Measurements from ENCODE around the gene ADCY10. TPM values are rescaled to one million over a fixed set of nuclear protein-coding genes. Genes with fewer than 3 reads are reported as not detected.

The ADCY10 gene
- total and polyA plus RNA-seq, 9 of the 15 experiments (the other 6 are each of a cell fraction or from before 2014, with no cell fraction given): 0.08 to 0.86 (median 0.22) TPM

DNA sequence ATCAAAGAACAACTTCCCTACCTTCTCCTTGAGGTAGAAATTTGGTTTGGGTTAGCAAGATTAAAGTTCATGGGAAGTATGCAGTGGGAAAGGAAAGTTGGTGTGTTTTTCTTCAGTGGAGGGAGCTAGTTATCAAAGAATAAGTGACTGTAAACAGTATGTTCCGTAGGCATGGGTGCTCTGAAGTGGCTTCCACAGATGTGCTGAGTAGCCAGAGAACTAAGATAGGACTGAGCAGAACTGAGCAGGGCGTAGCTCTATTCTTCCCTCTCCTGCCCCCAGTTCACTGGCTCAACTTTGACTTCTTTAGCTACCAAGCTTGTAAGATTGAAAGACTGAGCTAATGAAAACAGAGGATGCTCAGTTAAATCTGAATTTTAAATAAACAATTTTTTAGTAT, 3.4 kb downstream of the ADCY10 start:
- Histone ChIP-seq H3K4me2 (ENCODE audit: insufficient read depth, low read length) (no peak overlapping the region), H3K27me3 (ENCODE audit: control insufficient read depth in 2 of 2, insufficient read depth in 2 of 2, low read length in 2 of 2) (no peaks in the 10 kb centered on the region), H3K36me3 (ENCODE audit: control insufficient read depth, insufficient read depth, low read length) (peaks cover 6% of the 10 kb centered on the region; the same call in 1 of the 3 replicates), H3K79me2 (ENCODE audit: control insufficient read depth, insufficient read depth, low read length) (peaks cover 6% of the 10 kb centered on the region; the same call in 1 of the 3 replicates), H3K9ac (ENCODE audit: insufficient read depth in 1 of 2, low read depth in 2 of 2, low read length in 2 of 2) (no peak overlapping the region), H3K4me3 (no peak overlapping the region), H3K4me1 (replicated peaks in 1 of 2; ENCODE audit: control insufficient read depth in 2 of 2, insufficient read depth in 2 of 2, low read length in 2 of 2) (peaks cover 4 to 11% of the 10 kb centered on the region in 2 experiments; a peak in 3 of 5 replicates), H4K20me1 (replicated peaks; ENCODE audit: control insufficient read depth, insufficient read depth, low read length) (no peaks in the 10 kb centered on the region), H2AFZ (ENCODE audit: low read depth, low read length) (no peak overlapping the region), H3K9me3 (replicated peaks; ENCODE audit: control insufficient read depth, insufficient read depth, low read depth, low read length) (peaks cover 19% of the 10 kb centered on the region), H3K27ac (ENCODE audit: extremely low read depth, low read depth, low read length) (no peak overlapping the region), H3K9me1 (ENCODE audit: control insufficient read depth, insufficient read depth, low read length) (no peaks in the 10 kb centered on the region)
- intact Hi-C loops (cut with micrococcal nuclease): no loop called here
- ChIA-PET CTCF (ENCODE audit: low intra/inter-chr PET ratio) (no interaction called here), POLR2A (interaction anchor here (1.0 to 1.6 kb wide), 5 partner anchors 11 to 195 kb away, joined by 3 to 5 read pairs (median 4); no protein-coding TSS in a partner anchor)
- BruUV-seq (replicated peaks): no TSS peak
- ATAC-seq (no peak), FAIRE-seq (no peak), DNase-seq (ENCODE audit: extremely low read depth in 1 of 4, low spot score in 3 of 4) (no peak)
- TF ChIP-seq TEAD1 (CRISPR knock-in tag; IDR thresholded peaks at IDR 0.05): no peak
- no peak for TF ChIP-seq TAF15 (IDR thresholded peaks at IDR 0.05; ENCODE audit: low read depth, low read length)
- TF ChIP-seq FOXJ3 (CRISPR knock-in tag; IDR thresholded peaks at IDR 0.05): no peak
- no peak for TF ChIP-seq ZNF507 (tag; conservative IDR thresholded peaks at IDR 0.05)
- no peak for TF ChIP-seq CHCHD3 (CRISPR knock-in tag; IDR thresholded peaks at IDR 0.05)
- no peak for TF ChIP-seq DACH1 (IDR thresholded peaks at IDR 0.05; ENCODE audit: partially characterized antibody)
- WGBS (ENCODE audit: insufficient coverage, low coverage, missing lambda C conversion rate): 87% methylated on average over 2 of the region's 2 CpGs
- in situ Hi-C loops (cut with MboI): no loop called here

DNA sequence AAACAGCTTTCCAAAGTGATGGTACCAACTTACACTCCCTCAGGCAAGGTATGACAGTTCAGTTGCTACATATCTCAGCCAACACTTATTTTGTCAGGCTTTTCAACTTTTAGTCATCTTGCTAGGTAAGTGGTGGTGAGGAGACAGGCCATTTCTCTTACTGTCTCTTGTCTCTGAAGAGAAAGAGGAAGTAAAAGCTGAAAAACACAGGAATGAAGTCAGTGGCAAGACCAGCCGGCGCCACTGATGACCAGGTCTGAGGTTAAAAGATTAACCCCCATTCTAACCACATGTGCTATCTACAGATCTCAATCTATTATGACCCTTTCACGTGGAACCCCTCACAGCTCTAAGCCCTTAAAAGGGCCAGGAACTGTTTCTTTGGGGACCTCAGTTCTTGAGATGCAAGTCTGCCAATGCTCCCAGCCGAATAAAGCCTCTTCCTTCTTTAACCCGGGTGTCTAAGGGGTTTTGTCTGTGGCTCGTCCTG, 4.2 kb downstream of the ADCY10 start:
- DNase-seq (ENCODE audit: extremely low read depth in 1 of 4, low spot score in 3 of 4) (peak in 1 of 4 experiments; percentile 47), ATAC-seq (no peak), FAIRE-seq (no peak)
- no peaks in the 10 kb centered on the region for H4K20me1 ChIP-seq (replicated peaks; ENCODE audit: control insufficient read depth, insufficient read depth, low read length)
- H3K4me3 ChIP-seq: no peak overlapping the region
- peaks cover 19% of the 10 kb centered on the region for H3K9me3 ChIP-seq (replicated peaks; ENCODE audit: control insufficient read depth, insufficient read depth, low read depth, low read length)
- in situ Hi-C loops (cut with MboI): no loop called here
- H3K4me1 ChIP-seq (replicated peaks in 1 of 2; ENCODE audit: control insufficient read depth in 2 of 2, insufficient read depth in 2 of 2, low read length in 2 of 2): peaks cover 6 to 19% of the 10 kb centered on the region in 2 experiments; a peak in 4 of 5 replicates
- H3K9me1 ChIP-seq (ENCODE audit: control insufficient read depth, insufficient read depth, low read length): no peaks in the 10 kb centered on the region
- H2AFZ ChIP-seq (ENCODE audit: low read depth, low read length): no peak overlapping the region
- 33% methylated on average over 6 of the region's 6 CpGs for WGBS (ENCODE audit: insufficient coverage, low coverage, missing lambda C conversion rate)
- ChIA-PET POLR2A (interaction anchor here (0.7 to 1.6 kb wide), 5 partner anchors 11 to 271 kb away, joined by 4 to 5 read pairs (median 4); no protein-coding TSS in a partner anchor), CTCF (ENCODE audit: low intra/inter-chr PET ratio) (no interaction called here)
- intact Hi-C loops (cut with micrococcal nuclease): no loop called here
- H3K36me3 ChIP-seq (ENCODE audit: control insufficient read depth, insufficient read depth, low read length): 0 out of 3 replicates have a peak, but pooled peaks cover 5% of the 10 kb centered on the region
- H3K27ac ChIP-seq (ENCODE audit: extremely low read depth, low read depth, low read length): no peak overlapping the region
- H3K4me2 ChIP-seq (ENCODE audit: insufficient read depth, low read length): no peak overlapping the region
- H3K9ac ChIP-seq (ENCODE audit: insufficient read depth in 1 of 2, low read depth in 2 of 2, low read length in 2 of 2): no peak overlapping the region
- no peaks in the 10 kb centered on the region for H3K27me3 ChIP-seq (ENCODE audit: control insufficient read depth in 2 of 2, insufficient read depth in 2 of 2, low read length in 2 of 2)
- no TSS peak for BruUV-seq (replicated peaks)
- H3K79me2 ChIP-seq (ENCODE audit: control insufficient read depth, insufficient read depth, low read length): peaks cover 11% of the 10 kb centered on the region; the same call in 2 of the 3 replicates
- TF ChIP-seq, protein P1, sequence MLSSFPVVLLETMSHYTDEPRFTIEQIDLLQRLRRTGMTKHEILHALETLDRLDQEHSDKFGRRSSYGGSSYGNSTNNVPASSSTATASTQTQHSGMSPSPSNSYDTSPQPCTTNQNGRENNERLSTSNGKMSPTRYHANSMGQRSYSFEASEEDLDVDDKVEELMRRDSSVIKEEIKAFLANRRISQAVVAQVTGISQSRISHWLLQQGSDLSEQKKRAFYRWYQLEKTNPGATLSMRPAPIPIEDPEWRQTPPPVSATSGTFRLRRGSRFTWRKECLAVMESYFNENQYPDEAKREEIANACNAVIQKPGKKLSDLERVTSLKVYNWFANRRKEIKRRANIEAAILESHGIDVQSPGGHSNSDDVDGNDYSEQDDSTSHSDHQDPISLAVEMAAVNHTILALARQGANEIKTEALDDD (IDR thresholded peaks at IDR 0.05): peak; percentile 73
- TF ChIP-seq SRF (CRISPR knock-in tag; IDR thresholded peaks at IDR 0.05): peak; percentile 45 to 56; a peak in 1 of 4 replicates
- TF ChIP-seq, protein P2, sequence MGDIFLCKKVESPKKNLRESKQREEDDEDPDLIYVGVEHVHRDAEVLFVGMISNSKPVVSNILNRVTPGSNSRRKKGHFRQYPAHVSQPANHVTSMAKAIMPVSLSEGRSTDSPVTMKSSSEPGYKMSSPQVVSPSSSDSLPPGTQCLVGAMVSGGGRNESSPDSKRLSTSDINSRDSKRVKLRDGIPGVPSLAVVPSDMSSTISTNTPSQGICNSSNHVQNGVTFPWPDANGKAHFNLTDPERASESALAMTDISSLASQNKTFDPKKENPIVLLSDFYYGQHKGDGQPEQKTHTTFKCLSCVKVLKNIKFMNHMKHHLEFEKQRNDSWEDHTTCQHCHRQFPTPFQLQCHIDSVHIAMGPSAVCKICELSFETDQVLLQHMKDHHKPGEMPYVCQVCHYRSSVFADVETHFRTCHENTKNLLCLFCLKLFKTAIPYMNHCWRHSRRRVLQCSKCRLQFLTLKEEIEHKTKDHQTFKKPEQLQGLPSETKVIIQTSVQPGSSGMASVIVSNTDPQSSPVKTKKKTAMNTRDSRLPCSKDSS (IDR thresholded peaks at IDR 0.05; ENCODE audit: low read depth, partially characterized antibody): peak; percentile 59
- no peak for TF ChIP-seq TCFL5 (CRISPR knock-in tag; conservative IDR thresholded peaks at IDR 0.05)
- TF ChIP-seq, protein P3, sequence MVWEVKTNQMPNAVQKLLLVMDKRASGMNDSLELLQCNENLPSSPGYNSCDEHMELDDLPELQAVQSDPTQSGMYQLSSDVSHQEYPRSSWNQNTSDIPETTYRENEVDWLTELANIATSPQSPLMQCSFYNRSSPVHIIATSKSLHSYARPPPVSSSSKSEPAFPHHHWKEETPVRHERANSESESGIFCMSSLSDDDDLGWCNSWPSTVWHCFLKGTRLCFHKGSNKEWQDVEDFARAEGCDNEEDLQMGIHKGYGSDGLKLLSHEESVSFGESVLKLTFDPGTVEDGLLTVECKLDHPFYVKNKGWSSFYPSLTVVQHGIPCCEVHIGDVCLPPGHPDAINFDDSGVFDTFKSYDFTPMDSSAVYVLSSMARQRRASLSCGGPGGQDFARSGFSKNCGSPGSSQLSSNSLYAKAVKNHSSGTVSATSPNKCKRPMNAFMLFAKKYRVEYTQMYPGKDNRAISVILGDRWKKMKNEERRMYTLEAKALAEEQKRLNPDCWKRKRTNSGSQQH (CRISPR knock-in tag; IDR thresholded peaks at IDR 0.05): no peak
